Left lung (tissue), 10 donors: Measurements from ENCODE around the gene NSD1. TPM values are rescaled to one million over a fixed set of nuclear protein-coding genes. Genes with fewer than 3 reads are reported as not detected.
"Not testable (repeated sequence)": the region's sequence is repeated elsewhere in the genome, so short reads cannot be mapped to it uniquely, and the experiment has no call there.

Source experiments
- ATAC-seq: fragments of 200-7000 bp; cut with Tn5 transposase; one replicate; pipeline ENCODE4 v1.9.1; 2020; ENCODE audit warnings: moderate library complexity
- DNase-seq, 4 donors: peaks; one replicate each; pipeline ENCODE4 v3.0.0-alpha.2; 2013 to 2020
- H3K27ac ChIP-seq, 2 donors: fragments of 200-600 bp; sonication (generic) in 1 of 2; one replicate each; pipeline versions ENCODE4 v1.5.0 to v1.8.0; 2020 to 2021
- H3K27me3 ChIP-seq, 2 donors: fragments of 200-600 bp; sonication (generic) in 1 of 2; one replicate each; pipeline versions ENCODE4 v1.5.0 to v1.8.0; 2020 to 2021
- H3K36me3 ChIP-seq, 2 donors: fragments of 200-600 bp; sonication (generic) in 1 of 2; one replicate each; pipeline versions ENCODE4 v1.5.0 to v1.8.0; 2020 to 2021
- H3K4me1 ChIP-seq, 2 donors: fragments of 200-600 bp; one replicate each; pipeline ENCODE4 v1.8.0; 2021
- H3K4me3 ChIP-seq, 2 donors: fragments of 200-600 bp; sonication (generic) in 1 of 2; one replicate each; pipeline versions ENCODE4 v1.5.0 to v1.8.0; 2020 to 2021; ENCODE audit warnings: mild to moderate bottlenecking in 1 of 2
- H3K9me3 ChIP-seq, 2 donors: fragments of 200-600 bp; sonication (generic) in 1 of 2; one replicate each; pipeline versions ENCODE4 v1.5.0 to v1.8.0; 2020 to 2021
- CTCF ChIP-seq, 2 donors: fragments of 200-600 bp; sonication (generic) in 1 of 2; IDR thresholded peaks; one replicate each; pipeline versions ENCODE4 v1.5.0 to v1.8.0; 2021; ENCODE audit warnings: antibody characterized with exemption in 2 of 2
- intact Hi-C, 2 donors: fragments of 100-400 bp; cut with DNase I; formaldehyde crosslinking; loops; one replicate each; pipeline versions ENCODE4 v1.11.2 to v1.14.2; 2022
- polyA plus RNA-seq, 6 donors: library from polyadenylated mRNA; unstranded; fragments of 120-200 nt; gene quantifications; one replicate each; pipeline ENCODE4 v1.2.1, GENCODE V29; 2013; ENCODE audit not compliant: insufficient read length in 6 of 6
- total RNA-seq, 2 donors: library from RNA; stranded (reverse); fragmentation: NEBNext Ultra II Directional; extraction: Animal tissue kit (Norgen Biotek cat#: 25700); gene quantifications; one replicate each; pipeline ENCODE4 v1.2.1, GENCODE V29; 2021
- donor health status: DM: no; HTN: yes; CAD: no.
- donor health status: DM: no; HTN: no; CAD: no.

NSD1 gene
- total and polyA plus RNA-seq, 8 donors: 45.8 to 79.7 (median 54.1) TPM

GRCh38 chr5:177169271-177169670, 35.7 kb downstream of the NSD1 start:
- Histone ChIP-seq H3K4me3 (no peak overlapping the region), H3K27ac (no peak overlapping the region), H3K27me3 (no peaks in the 10 kb centered on the region), H3K9me3 (no peaks in the 10 kb centered on the region), H3K36me3 (peaks cover 0 to 29% of the 10 kb centered on the region in 2 donors), H3K4me1 (peaks cover 7 to 9% of the 10 kb centered on the region in 2 donors)
- no peak for DNase-seq
- no peak for ATAC-seq
- TF ChIP-seq CTCF (IDR thresholded peaks at IDR 0.05): no peak
- intact Hi-C loops: no loop called here

GRCh38 chr5:177171961-177172360, 38.4 kb downstream of the NSD1 start:
- H3K27ac ChIP-seq: no peak overlapping the region
- TF ChIP-seq CTCF (IDR thresholded peaks at IDR 0.05): no peak
- H3K27me3 ChIP-seq: no peaks in the 10 kb centered on the region
- H3K4me3 ChIP-seq: no peak overlapping the region
- peaks cover 0 to 9% of the 10 kb centered on the region in 2 donors for H3K36me3 ChIP-seq
- intact Hi-C loops: no loop called here
- H3K9me3 ChIP-seq: no peaks in the 10 kb centered on the region
- ATAC-seq: no peak
- no peak for DNase-seq
- peaks cover 7 to 19% of the 10 kb centered on the region in 2 donors for H3K4me1 ChIP-seq

- ATAC-seq (no peak), DNase-seq (no peak)
- H3K27ac ChIP-seq: no peak overlapping the region
Measured at GRCh38 chr5:177175336-177175735, 41.8 kb downstream of the NSD1 start.

GRCh38 chr5:177176175-177176711, 42.7 kb downstream of the NSD1 start:
- ATAC-seq (no peak), DNase-seq (no peak)
- Histone ChIP-seq H3K27ac (no peak overlapping the region), H3K9me3 (no peaks in the 10 kb centered on the region), H3K4me1 (peaks cover 7 to 19% of the 10 kb centered on the region in 2 donors), H3K27me3 (no peaks in the 10 kb centered on the region), H3K4me3 (no peak overlapping the region), H3K36me3 (peaks cover 0 to 5% of the 10 kb centered on the region in 2 donors)
- no peak for TF ChIP-seq CTCF (IDR thresholded peaks at IDR 0.05)
- intact Hi-C loops: no loop called here

More at GRCh38 chr5:177175336-177175735, 41.8 kb downstream of the NSD1 start:
- intact Hi-C loops: no loop called here
- H3K9me3 ChIP-seq: no peaks in the 10 kb centered on the region
- H3K4me3 ChIP-seq: no peak overlapping the region
- H3K4me1 ChIP-seq: peaks cover 7 to 19% of the 10 kb centered on the region in 2 donors
- peaks cover 0 to 5% of the 10 kb centered on the region in 2 donors for H3K36me3 ChIP-seq
- no peaks in the 10 kb centered on the region for H3K27me3 ChIP-seq
- no peak for TF ChIP-seq CTCF (IDR thresholded peaks at IDR 0.05)

GRCh38 chr5:177177847-177178437, 44.4 kb downstream of the NSD1 start:
- H3K4me1 ChIP-seq: peaks cover 7 to 13% of the 10 kb centered on the region in 2 donors
- H3K36me3 ChIP-seq, H3K4me3 ChIP-seq, intact Hi-C loops, DNase-seq, H3K27ac ChIP-seq, H3K27me3 ChIP-seq, ATAC-seq, H3K9me3 ChIP-seq: not testable (repeated sequence)
